GM23248 (cell line): ENCODE measurements around the gene WDR54. TPM values are rescaled to one million over a fixed set of nuclear protein-coding genes. Genes with fewer than 3 reads are reported as not detected.
A peak's percentile ranks its signal among the peaks of the same experiment; 100 is the strongest.

Source experiments
- DNase-seq: peaks from one replicate; pipeline ENCODE4 v3.0.0-alpha.2; 2015
- H2AFZ ChIP-seq: fragments of 200-600 bp; sonication (generic); 2 replicates; pipeline ENCODE4 v1.6.1; 2016; ENCODE audit warnings: antibody characterized with exemption
- H3F3A ChIP-seq: fragments of 200-600 bp; sonication (generic); 2 replicates; pipeline ENCODE4 v1.6.1; 2016; ENCODE audit warnings: mild to moderate bottlenecking, antibody characterized with exemption, mixed run types; ENCODE audit not compliant: insufficient read depth
- H3K27ac ChIP-seq: fragments of 200-600 bp; sonication (generic); 2 replicates; pipeline ENCODE4 v1.5.1; 2016; ENCODE audit warnings: mild to moderate bottlenecking
- H3K27me3 ChIP-seq: fragments of 200-600 bp; sonication (generic); replicated peaks from 2 replicates; pipeline ENCODE4 v1.6.1; 2016; ENCODE audit warnings: mild to moderate bottlenecking; ENCODE audit not compliant: insufficient read depth
- H3K36me3 ChIP-seq: fragments of 200-600 bp; sonication (generic); 2 replicates; pipeline ENCODE4 v1.6.1; 2016; ENCODE audit warnings: low read depth, mild to moderate bottlenecking
- H3K4me1 ChIP-seq: fragments of 200-600 bp; sonication (generic); 2 replicates; pipeline ENCODE4 v1.6.1; 2016; ENCODE audit warnings: mild to moderate bottlenecking; ENCODE audit not compliant: insufficient read depth
- H3K4me2 ChIP-seq: fragments of 200-600 bp; sonication (generic); one replicate; pipeline ENCODE4 v1.6.1; 2016; ENCODE audit warnings: mild to moderate bottlenecking; ENCODE audit not compliant: unreplicated experiment
- H3K4me3 ChIP-seq: fragments of 200-600 bp; sonication (generic); 2 replicates; pipeline ENCODE4 v1.5.1; 2016; ENCODE audit warnings: mild to moderate bottlenecking
- H3K79me2 ChIP-seq: fragments of 200-600 bp; sonication (generic); 2 replicates; pipeline ENCODE4 v1.6.1; 2016; ENCODE audit warnings: mild to moderate bottlenecking; ENCODE audit not compliant: insufficient read depth
- H3K9ac ChIP-seq: fragments of 200-600 bp; sonication (generic); 2 replicates; pipeline ENCODE4 v1.6.1; 2016; ENCODE audit warnings: mild to moderate bottlenecking
- H3K9me2 ChIP-seq: fragments of 200-600 bp; sonication (generic); 2 replicates; pipeline ENCODE4 v1.6.1; 2016; ENCODE audit warnings: mixed run types, mild to moderate bottlenecking, moderate library complexity; ENCODE audit not compliant: insufficient read depth
- H3K9me3 ChIP-seq: fragments of 200-600 bp; sonication (generic); one replicate; pipeline ENCODE4 v1.6.1; 2017; ENCODE audit warnings: low read depth
- H4K20me1 ChIP-seq: fragments of 200-600 bp; sonication (generic); 2 replicates; pipeline ENCODE4 v1.6.0; 2016; ENCODE audit not compliant: insufficient read depth
- EZH2 ChIP-seq: fragments of 200-600 bp; sonication (generic); IDR thresholded peaks from 2 replicates; pipeline ENCODE4 v1.6.1; 2018; ENCODE audit warnings: antibody characterized with exemption, mild to moderate bottlenecking; ENCODE audit not compliant: insufficient read depth, poor library complexity, severe bottlenecking
- EZH2phosphoT487 ChIP-seq: fragments of 200-600 bp; sonication (generic); IDR thresholded peaks from 2 replicates; pipeline ENCODE4 v1.6.1; 2018; ENCODE audit warnings: antibody characterized with exemption, moderate library complexity, mild to moderate bottlenecking, low read depth; ENCODE audit not compliant: insufficient read depth
- WGBS, 2 experiments: methylation state at CpG; one replicate each; pipeline ENCODE4 v1.1.6; 2015 to 2017; ENCODE audit warnings: low lambda C conversion rate in 2 of 2, low coverage in 1 of 2; ENCODE audit errors: missing lambda C conversion rate in 2 of 2; 5-methylcytosine and 5-hydroxymethylcytosine counted together
- in situ Hi-C: fragments of 300-500 bp; cut with MboI; formaldehyde crosslinking; loops from 2 replicates; pipeline ENCODE4 v1.15.0; 2020
- polyA plus RNA-seq: library from polyadenylated mRNA; unstranded; fragments of >200 nt; fragmentation: Nextera tagmentation; extraction: Ambion mirVana; gene quantifications from 2 replicates; pipeline ENCODE4 v1.2.1, GENCODE V29; 2016
- total RNA-seq: library from RNA; depleted of rRNA; stranded (reverse); fragments of >200 nt; shearing (Covaris generic); gene quantifications from 2 replicates; pipeline ENCODE4 v1.2.3, GENCODE V29; 2014

WDR54 gene
- total and polyA plus RNA-seq, 2 experiments from 2014 or later, result 45.0 to 50.8 TPM

- Histone ChIP-seq H3K4me3 (peak overlapping the region; percentile 89), H4K20me1 (no peaks in the 10 kb centered on the region), H3K9me3 (no peaks in the 10 kb centered on the region), H3K36me3 (no peaks in the 10 kb centered on the region), H3K4me1 (peaks cover 34% of the 10 kb centered on the region), H3K27ac (no peak overlapping the region), H3K9me2 (no peaks in the 10 kb centered on the region), H3K4me2 (peak overlapping the region; percentile 94), H3K27me3 (no peaks in the 10 kb centered on the region), H3K9ac (peak overlapping the region; percentile 88), H2AFZ (peak overlapping the region; percentile 98), H3F3A (peaks cover 15% of the 10 kb centered on the region), H3K79me2 (peaks cover 42% of the 10 kb centered on the region)
- TF ChIP-seq EZH2 (no peak), EZH2phosphoT487 (no peak)
- 48 to 50% methylated on average over 13 of the region's 13 CpGs for WGBS, 2 experiments
- in situ Hi-C loops, result no loop called here
- DNase-seq, result no peak
Measured at GRCh38 chr2:74392449-74392743, 29.1 kb upstream of the WDR54 start.

- Histone ChIP-seq H3K79me2 (peaks cover 32% of the 10 kb centered on the region), H3K4me2 (no peak overlapping the region), H3K4me3 (no peak overlapping the region), H3K4me1 (peaks cover 23% of the 10 kb centered on the region), H3K9ac (no peak overlapping the region), H4K20me1 (no peaks in the 10 kb centered on the region), H3K27me3 (no peaks in the 10 kb centered on the region), H2AFZ (no peak overlapping the region), H3K36me3 (no peaks in the 10 kb centered on the region), H3K27ac (no peak overlapping the region), H3K9me2 (no peaks in the 10 kb centered on the region), H3K9me3 (no peaks in the 10 kb centered on the region), H3F3A (peaks cover 4% of the 10 kb centered on the region)
- 95 to 100% methylated on average over 1 of the region's 1 CpG for WGBS, 2 experiments
- no peak for TF ChIP-seq EZH2
- no peak for TF ChIP-seq EZH2phosphoT487
- no peak for DNase-seq
- in situ Hi-C loops, result no loop called here
Measured at GRCh38 chr2:74393525-74393924, 28.0 kb upstream of the WDR54 start.

GRCh38 chr2:74396149-74396548 is 25.4 kb upstream of the WDR54 start:
- no peak overlapping the region for H3K4me2 ChIP-seq
- H3K79me2 ChIP-seq, result peaks cover 6% of the 10 kb centered on the region
- TF ChIP-seq EZH2phosphoT487, result no peak
- no peak for TF ChIP-seq EZH2
- in situ Hi-C loops, result no loop called here
- no peaks in the 10 kb centered on the region for H3K36me3 ChIP-seq
- no peak overlapping the region for H2AFZ ChIP-seq
- no peaks in the 10 kb centered on the region for H3K27me3 ChIP-seq
- no peaks in the 10 kb centered on the region for H3F3A ChIP-seq
- no peak overlapping the region for H3K9ac ChIP-seq
- WGBS, 2 experiments, result 66 to 69% methylated on average over 2 of the region's 2 CpGs
- no peak overlapping the region for H3K4me3 ChIP-seq
- 0 out of 2 replicates have a peak, but pooled peaks cover 6% of the 10 kb centered on the region for H3K4me1 ChIP-seq
- no peaks in the 10 kb centered on the region for H3K9me3 ChIP-seq
- no peak for DNase-seq
- H3K27ac ChIP-seq, result no peak overlapping the region
- no peaks in the 10 kb centered on the region for H4K20me1 ChIP-seq
- no peaks in the 10 kb centered on the region for H3K9me2 ChIP-seq

- no peaks in the 10 kb centered on the region for H3K36me3 ChIP-seq
- no peaks in the 10 kb centered on the region for H3K27me3 ChIP-seq
- H3K9me2 ChIP-seq, result no peaks in the 10 kb centered on the region
- no peaks in the 10 kb centered on the region for H3K79me2 ChIP-seq
- no peak overlapping the region for H3K4me3 ChIP-seq
- H2AFZ ChIP-seq, result peak overlapping the region; percentile 37
- no peak overlapping the region for H3K27ac ChIP-seq
- no peak overlapping the region for H3K9ac ChIP-seq
- in situ Hi-C loops, result no loop called here
- DNase-seq, result peak; percentile 62
- H4K20me1 ChIP-seq, result no peaks in the 10 kb centered on the region
- no peak overlapping the region for H3K4me2 ChIP-seq
- TF ChIP-seq EZH2phosphoT487 (no peak), EZH2 (no peak)
- H3K9me3 ChIP-seq, result no peaks in the 10 kb centered on the region
- no peaks in the 10 kb centered on the region for H3F3A ChIP-seq
- no peaks in the 10 kb centered on the region for H3K4me1 ChIP-seq
Measured at GRCh38 chr2:74399785-74400184, 21.7 kb upstream of the WDR54 start.

- Histone ChIP-seq H3K36me3 (no peaks in the 10 kb centered on the region), H3K9ac (no peak overlapping the region), H4K20me1 (no peaks in the 10 kb centered on the region), H3K9me2 (no peaks in the 10 kb centered on the region), H3K4me1 (no peaks in the 10 kb centered on the region; the same call in 1 of the 2 replicates), H3K9me3 (no peaks in the 10 kb centered on the region), H3K27ac (no peak overlapping the region), H3K4me3 (no peak overlapping the region), H2AFZ (no peak overlapping the region), H3K27me3 (no peaks in the 10 kb centered on the region), H3K79me2 (no peaks in the 10 kb centered on the region), H3K4me2 (no peak overlapping the region), H3F3A (no peaks in the 10 kb centered on the region)
- in situ Hi-C loops, result no loop called here
- 68 to 72% methylated on average over 2 of the region's 2 CpGs for WGBS, 2 experiments
- TF ChIP-seq EZH2 (no peak), EZH2phosphoT487 (no peak)
- DNase-seq, result no peak
Measured at GRCh38 chr2:74401891-74402290, 19.6 kb upstream of the WDR54 start.
